GM19099 (cell line): ENCODE results near the gene NCEH1.

Source experiments
- POLR2A ChIP-seq: IDR thresholded peaks from 3 replicates; pipeline ENCODE4 v1.6.1; 2011; ENCODE audit warnings: low read depth; ENCODE audit not compliant: insufficient read length; ENCODE audit errors: extremely low read depth

Gene NCEH1

DNA sequence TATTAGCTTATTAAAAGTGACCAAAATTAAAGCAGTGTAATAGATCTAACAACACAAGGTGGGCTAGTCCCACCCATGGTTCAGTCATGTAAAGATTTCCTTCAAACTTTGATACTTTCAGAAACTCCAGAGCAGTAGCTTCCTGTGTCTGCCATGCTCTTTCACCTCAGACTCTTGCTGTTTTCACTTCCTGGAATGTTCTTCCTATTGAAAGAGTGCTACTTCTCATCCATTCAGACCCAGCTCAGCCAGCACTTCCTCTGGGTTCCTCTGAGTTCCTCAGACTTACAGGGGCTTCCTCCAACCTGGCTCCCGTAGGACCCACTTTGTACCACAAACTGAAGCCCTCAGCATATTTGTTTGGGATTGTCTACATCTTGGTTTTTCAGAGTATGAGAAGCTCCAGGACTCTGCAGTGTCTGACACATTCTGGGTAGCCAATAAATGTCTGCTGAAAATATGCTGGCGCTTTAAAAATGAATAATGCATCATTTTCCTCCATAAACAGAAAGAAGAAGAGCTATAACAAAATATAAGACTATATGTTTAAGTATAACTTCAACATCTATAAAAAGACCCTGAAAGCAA, 18.0 kb downstream of the NCEH1 start:
- no peak for TF ChIP-seq POLR2A

DNA sequence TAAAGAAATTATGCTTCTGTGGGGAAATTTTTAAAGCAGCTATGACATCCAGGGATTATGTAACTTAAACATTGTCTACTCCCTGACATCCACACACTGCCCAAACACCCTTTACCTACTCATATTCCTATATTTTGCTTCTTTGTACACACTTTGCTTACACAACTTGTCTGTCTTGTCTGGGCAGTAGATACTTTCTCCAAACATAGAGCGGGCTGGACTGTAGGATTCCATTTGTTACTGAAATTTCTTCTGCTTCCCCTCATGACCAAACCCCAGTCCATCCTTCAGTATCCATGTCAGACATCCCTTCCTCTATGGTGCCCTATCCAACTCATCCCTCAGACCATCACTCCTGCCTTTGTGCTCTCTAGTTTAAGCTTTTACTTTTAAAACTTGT, 19.9 kb downstream of the NCEH1 start:
- no peak for TF ChIP-seq POLR2A

DNA sequence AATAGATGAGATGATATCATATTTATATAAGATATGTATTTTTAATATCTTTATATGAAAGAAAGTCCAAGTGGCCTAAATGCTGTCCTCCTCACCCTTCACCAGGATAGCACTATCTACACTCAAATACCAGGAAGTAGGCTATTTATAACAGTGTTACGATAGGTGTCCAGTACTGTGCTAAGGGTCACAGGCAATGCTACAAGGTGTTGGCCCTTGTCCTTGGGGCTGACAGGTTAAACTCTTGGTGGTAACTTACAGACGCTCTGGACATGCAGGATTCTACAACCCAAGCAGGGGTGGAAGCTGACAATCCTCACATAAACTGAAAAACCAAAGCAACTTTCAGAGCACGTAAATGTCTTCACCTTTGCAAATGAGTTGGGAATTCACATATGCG, 22.3 kb downstream of the NCEH1 start:
- no peak for TF ChIP-seq POLR2A

DNA sequence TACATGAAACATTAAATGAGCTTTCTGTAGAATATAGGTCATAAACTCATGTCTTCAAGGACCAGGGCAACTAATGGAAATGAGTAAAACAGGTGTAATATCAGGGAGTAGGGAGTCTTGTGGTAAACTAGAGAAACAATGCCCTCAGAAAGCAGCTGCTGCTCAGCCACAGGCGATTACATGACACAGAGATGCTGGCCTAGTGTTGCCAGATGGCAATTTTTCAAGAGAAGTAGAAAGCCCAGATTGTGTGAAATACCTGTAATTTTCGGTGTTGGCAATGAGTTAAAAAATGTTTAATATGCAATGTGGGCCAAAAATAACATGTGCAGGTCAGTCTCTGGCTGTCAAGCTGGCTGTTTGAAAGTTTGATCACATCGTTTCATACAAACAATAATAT, 23.4 kb downstream of the NCEH1 start:
- TF ChIP-seq POLR2A, result no peak

DNA sequence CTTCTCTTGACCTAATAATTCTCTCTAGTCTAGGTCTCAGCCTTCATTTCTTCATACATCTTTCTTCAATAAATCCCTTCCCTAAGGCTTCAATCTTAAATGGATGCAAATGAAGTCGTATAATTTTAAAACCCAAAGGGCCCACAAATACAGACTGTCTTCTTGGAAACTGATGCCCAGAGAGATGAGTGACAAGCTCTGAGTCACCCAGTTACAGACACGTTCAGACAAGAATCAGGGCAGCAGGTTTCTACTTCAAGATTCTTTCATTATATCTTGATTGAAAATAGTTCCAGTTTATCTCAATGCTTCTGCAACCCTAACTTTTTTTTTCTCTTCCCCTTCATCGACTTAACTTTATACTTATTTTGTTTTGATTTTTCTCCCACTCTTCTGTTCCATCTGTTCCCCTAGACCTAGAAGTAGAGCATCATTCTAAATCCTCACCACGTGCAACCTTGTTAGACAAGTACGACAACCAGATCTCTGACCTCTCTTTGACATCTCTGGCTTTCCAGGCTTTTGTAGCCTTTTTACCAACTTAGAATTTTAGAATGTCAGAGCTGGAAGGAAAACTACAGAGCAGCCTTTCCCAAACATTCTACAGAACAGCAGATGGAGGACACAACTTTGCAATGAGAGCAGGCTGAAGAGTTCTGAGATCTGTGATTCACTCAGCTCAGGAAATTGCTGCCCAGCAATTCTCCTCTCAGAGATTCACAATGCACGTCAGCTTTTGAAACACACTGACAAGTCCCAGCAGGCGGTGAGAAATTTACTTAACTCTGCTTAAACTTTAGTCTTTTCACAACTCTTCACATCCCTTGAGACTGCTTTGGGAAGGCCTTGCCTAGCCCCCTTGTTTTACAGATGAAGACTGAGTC, 25.3 kb downstream of the NCEH1 start:
- no peak for TF ChIP-seq POLR2A

DNA sequence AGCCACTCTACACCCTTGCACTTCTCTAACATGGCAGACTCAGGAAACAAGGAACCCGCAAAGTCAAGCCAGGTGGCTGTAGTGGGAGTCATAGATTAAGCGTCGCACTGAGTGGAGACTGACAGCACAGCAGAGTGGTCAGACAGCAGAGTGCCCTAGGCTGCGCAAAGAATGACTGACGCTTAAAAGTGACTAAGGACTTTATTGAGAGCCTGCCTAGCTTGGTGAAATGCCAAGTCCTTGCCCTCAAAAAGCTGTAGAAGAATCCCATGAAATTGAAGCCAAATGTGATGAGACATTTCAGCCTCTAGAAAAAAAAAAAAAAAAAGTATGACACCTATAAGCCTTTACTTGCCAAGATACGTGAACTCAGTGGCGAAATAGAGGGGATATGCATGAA, 30.2 kb downstream of the NCEH1 start:
- TF ChIP-seq POLR2A, result no peak

DNA sequence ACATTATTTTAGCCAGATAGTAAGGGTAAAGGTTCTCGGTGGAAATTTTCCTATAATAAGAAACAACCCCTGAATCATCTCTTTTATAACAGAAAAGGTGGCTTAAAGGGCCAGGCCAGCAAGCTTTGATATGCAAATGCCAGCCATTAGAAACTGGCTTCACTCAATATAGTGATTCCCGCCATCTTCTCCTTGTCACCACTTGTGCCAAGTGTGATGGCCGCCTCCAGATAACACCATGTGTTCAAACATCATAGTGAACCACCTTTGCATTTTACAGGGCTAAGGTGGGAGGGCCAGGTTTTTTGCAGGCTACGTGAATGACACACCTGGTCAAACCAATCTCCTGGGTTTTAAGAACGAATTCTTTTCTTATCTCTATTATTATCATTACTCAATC, 31.3 kb downstream of the NCEH1 start:
- TF ChIP-seq POLR2A, result no peak

DNA sequence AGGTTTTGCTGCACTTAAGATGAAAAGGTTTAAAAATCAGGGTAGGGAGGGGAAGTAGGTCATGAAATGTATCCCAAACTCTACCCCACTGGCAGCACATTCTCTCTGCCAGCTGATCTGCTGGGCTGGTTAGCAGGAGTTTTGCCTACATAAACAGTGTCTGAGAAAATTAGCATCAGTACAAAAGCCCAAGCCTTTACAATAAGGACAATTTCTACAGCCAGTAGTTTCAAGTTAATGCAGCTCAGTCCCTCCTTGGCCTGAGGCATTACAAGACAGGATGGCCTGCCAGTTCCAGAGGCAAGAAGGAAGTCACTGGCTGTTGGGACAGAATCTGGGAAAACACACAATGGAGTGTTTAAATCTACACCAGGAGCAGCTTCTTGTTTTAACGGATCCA, 32.8 kb downstream of the NCEH1 start:
- TF ChIP-seq POLR2A, result no peak

DNA sequence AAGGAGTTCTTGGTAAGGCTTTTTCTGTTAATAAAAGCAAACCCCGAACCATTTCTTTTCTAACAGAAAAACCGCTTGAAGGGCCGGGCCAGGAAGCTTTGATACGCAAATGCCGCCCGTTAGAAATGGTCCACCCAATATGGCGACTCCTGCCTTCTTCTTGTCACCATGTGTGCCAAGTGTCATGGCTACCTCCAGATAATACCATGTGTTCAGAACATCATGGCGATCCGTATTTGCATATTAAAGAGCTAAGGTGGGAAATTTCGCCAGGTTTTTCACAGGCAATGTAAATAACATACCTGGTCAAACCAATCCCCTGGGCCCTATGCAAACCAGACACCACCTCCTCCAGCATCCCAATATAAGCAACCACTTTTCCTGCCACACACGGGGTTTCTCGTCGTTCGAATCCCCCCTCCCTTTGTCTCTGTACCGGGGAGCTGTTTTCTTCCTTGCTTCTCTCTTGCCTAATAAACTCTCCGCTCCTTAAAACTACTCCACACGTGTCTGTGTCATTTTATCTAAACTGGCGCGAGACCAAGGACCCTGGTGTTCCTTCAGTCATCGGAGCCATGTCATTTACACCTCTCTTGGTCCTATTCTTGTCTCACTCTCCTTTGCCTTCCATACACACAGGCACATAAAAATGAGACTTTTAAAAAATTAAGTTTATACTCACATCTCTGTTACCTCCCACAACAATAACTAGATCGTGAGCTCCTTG, 34.5 kb downstream of the NCEH1 start:
- TF ChIP-seq POLR2A, result no peak

DNA sequence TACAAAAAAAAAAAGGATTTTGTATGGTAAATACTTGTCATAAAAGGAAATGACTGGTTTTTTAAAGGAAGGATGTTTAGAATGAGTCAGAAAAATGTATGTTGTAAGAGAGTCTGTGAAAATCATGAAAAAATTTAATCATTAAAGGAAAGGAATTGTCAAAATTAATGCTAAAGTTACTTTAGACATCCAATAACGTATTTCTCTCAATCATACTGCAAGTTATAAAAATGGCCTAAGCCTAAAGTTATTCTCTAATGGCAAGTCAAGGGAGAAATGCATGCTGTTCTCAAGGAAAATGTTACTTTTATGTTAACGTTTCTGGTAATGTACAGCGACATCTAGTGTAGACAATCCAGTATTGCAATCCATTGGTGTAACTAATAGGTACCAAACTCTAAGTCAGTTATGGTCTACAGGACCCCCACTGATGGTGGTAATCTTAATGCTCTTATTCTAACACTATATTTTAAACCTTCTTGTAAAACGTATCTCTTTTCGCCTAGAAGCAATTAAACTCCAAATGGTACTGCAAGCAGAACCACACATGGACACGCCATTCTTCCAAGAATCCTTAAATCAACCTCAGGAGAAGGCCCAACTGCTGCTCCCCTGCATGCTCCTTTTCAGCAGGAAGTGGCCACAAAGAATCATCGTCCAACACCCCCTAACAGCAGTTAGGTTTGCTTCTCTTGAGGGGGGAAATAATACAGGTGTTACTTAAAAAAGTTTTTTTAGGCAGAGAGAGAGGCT, 35.2 kb downstream of the NCEH1 start:
- TF ChIP-seq POLR2A, result no peak

DNA sequence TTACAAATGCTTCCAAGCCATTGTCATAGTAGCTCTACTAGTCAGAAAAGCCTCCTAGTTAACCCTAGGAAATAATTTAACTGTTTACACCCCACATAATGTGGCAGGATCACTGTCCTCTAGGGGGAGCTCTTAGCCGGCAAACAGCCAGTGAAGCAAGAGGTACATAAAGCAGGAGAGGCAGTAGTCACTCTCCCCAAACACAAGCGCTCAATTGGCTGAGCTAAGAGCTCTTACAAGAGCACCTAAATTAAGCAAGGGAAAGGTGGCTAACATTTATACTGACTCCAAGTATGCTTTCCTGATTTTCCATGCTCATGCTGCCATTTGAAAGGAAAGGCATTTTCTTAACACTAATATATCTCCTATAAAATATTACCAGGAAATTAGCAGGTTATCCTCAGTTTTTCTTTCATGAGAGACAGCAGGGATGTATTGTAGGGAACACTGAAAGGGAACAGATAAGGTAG, 37.6 kb downstream of the NCEH1 start:
- TF ChIP-seq POLR2A, result no peak

DNA sequence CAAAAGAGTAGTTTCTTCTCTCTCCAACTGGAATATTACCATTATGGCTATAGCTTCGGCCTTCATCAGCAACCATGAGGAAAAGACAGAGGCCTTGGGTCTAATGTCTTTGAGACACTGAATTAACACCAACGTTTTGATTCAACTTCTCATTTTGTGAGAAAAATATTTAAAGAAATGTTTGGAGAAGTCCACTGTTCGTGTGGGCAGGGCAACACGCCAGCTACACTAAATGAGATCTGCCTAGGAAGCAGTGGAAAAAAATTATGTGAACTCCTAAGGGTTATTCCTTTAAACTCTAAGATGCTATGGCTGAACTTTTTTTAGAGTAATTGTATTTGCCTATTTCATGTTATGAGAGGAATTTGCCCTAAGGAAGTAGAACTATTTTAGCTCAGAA, 41.8 kb downstream of the NCEH1 start:
- TF ChIP-seq POLR2A, result no peak

DNA sequence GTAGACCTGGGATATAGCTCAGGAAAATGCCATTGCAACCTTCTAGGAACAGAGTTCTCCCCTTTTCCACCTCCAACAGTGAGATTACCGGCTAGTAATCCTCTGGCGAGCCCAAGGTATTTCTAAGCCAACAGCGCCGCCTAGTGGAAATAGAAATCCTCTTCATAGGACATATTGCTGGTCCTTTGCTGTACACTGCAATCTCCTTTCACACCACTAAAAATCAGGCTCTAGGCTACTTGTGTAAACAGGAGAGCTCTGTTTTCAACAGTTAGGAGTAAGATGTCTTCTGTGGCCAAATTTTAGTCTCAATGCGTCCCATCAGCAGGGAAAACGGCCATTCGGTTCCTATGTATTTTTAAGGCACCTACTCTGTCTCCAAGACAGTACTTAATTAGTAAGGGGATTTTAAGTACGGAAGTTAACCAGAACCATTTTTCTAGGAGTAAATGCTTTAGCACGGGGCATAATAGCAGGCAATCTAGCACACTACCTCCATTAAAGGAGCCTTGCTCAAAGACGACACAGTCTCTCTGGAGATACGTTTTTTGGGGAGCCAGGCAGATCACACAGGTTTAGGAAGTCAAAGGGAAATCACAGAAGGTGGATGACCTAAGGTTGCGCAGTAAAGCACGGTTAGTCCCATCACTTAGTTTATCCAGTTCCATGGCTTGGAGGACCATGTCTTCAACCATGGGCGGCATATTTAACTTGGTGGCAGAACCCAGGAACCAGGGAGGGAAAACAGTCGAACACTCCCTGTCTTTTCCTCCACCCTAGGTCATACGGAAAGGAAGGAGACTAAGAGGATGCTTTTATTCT, 43.8 kb downstream of the NCEH1 start:
- no peak for TF ChIP-seq POLR2A

DNA sequence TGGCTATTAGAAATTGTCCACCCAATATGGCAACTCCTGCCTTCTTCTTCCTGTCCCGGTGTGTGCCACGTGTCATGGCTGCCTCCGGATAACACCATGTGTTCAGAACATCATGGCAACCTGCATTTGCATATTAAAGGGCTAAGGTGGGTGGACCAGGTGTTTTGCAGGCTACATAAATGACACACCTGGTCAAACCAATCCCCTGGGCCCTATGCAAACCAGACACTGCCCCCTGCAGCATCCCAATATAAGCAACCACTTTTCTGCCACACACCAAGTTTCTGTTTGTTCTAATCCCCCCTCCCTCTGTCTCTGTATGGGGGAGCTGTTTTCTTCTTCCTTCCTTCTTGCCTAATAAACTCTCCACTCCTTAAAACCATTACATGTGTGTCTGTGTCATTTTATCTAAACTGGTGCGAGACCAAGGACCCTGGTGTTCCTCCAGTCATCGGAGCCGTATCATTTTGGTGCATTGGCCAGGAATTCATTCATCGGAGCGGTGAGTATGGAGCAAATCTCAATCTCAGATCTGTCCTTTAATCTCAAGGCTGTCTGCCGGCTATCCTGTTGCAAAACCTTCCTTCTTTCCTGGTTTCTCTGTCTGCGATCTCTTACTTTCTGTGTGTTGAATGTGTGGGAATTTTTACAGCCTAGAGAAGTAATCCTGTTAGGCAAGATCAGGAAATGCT, 44.5 kb downstream of the NCEH1 start:
- TF ChIP-seq POLR2A, result no peak
